Skeletal muscle satellite cell (primary cell): ENCODE measurements around the gene INHBC. TPM values are rescaled to one million over a fixed set of nuclear protein-coding genes. Genes with fewer than 3 reads are reported as not detected.
"Not testable (repeated sequence)": the region's sequence is repeated elsewhere in the genome, so short reads cannot be mapped to it uniquely, and the experiment has no call there.

Source experiments
- H3K27me3 ChIP-seq: 2 replicates; pipeline ENCODE4 v1.7.0; 2013; ENCODE audit warnings: low read length; ENCODE audit not compliant: control insufficient read depth, insufficient read depth
- H3K36me3 ChIP-seq: 2 replicates; pipeline ENCODE4 v1.7.0; 2013; ENCODE audit warnings: mild to moderate bottlenecking, control low read depth, low read length; ENCODE audit not compliant: insufficient read depth
- H3K4me1 ChIP-seq: 2 replicates; pipeline ENCODE4 v1.7.0; 2013; ENCODE audit warnings: low read length; ENCODE audit not compliant: control insufficient read depth, insufficient read depth
- H3K4me2 ChIP-seq: 2 replicates; pipeline ENCODE4 v1.7.0; 2013; ENCODE audit warnings: mild to moderate bottlenecking, low read length
- H3K4me3 ChIP-seq: 2 replicates; pipeline ENCODE4 v1.7.0; 2013; ENCODE audit warnings: low read length
- H3K9ac ChIP-seq: 2 replicates; pipeline ENCODE4 v1.7.0; 2013; ENCODE audit warnings: mild to moderate bottlenecking, low read depth, low read length, moderate library complexity
- H3K9me3 ChIP-seq: replicated peaks from 2 replicates; pipeline ENCODE4 v1.7.0; 2013; ENCODE audit warnings: mild to moderate bottlenecking, control low read depth, low read length
- small RNA-seq: library from RNA; depleted of rRNA; stranded (forward); fragments of <200 nt; gene quantifications from one replicate; pipeline ENCODE3, GENCODE V24; 2012

Gene INHBC

GRCh38 chr12:57495051-57495701 lies 60.6 kb downstream of the INHBC start:
- not testable (repeated sequence) for H3K27me3 ChIP-seq, H3K9me3 ChIP-seq, H3K4me1 ChIP-seq, H3K9ac ChIP-seq, H3K4me2 ChIP-seq, H3K4me3 ChIP-seq
- peaks cover 51% of the 10 kb centered on the region for H3K36me3 ChIP-seq

- H3K4me2 ChIP-seq = no peak overlapping the region
- no peaks in the 10 kb centered on the region for H3K4me1 ChIP-seq
- no peak overlapping the region for H3K4me3 ChIP-seq
- H3K9ac ChIP-seq = no peak overlapping the region
- no peaks in the 10 kb centered on the region for H3K27me3 ChIP-seq
- H3K36me3 ChIP-seq = peaks cover 51% of the 10 kb centered on the region
- no peaks in the 10 kb centered on the region for H3K9me3 ChIP-seq
Observed at GRCh38 chr12:57496822-57497221, 62.2 kb downstream of the INHBC start.

DNA sequence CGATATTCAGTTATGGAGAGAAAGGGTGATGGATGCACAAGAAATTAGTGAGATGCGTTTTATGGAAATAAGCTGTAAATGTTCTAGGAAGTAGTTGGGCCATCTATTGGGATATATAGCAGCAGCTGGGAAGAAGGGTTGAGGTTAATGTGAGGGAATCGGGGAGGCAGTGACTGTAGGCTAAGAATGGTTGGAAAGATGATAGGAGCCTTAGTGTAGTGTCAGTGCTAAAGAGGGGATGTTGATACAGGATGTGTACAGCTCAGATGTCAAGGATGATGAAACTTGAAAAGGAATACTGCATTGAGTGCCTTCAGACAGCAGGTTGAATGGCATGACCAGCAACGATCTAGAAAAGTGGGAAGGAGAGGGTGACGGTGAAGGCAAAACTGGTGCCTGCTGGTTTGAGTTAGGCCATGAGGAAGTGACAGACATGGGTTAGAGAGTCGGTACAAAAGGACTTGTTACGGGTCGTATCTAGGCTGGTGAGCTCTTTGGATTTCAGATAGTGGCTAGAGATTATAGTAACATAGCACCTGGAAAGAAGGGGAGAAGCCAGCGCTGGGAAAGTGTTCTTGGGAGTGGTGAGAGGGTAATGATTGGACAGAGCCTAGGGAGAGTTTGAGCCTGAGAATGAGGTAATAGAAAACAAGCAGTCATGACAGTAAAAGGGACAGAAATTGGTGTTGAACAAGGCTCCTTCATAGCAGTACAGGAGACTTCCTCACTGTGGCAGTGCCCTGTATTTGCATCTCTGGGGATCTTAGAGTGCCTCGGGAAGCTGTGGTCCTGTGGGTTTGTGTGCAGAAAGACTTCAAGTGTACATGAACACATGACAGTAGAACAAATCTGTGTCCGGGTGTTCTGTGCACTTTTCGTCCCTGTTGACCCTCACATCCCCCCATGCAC lies 62.9 kb downstream of the INHBC start:
- H3K36me3 ChIP-seq = peaks cover 53% of the 10 kb centered on the region
- H3K4me1 ChIP-seq = no peaks in the 10 kb centered on the region
- H3K9ac ChIP-seq = no peak overlapping the region
- no peaks in the 10 kb centered on the region for H3K9me3 ChIP-seq
- H3K4me2 ChIP-seq = no peak overlapping the region
- no peak overlapping the region for H3K4me3 ChIP-seq
- H3K27me3 ChIP-seq = no peaks in the 10 kb centered on the region

GRCh38 chr12:57498132-57498502 lies 63.5 kb downstream of the INHBC start:
- H3K4me1 ChIP-seq = no peaks in the 10 kb centered on the region
- no peaks in the 10 kb centered on the region for H3K27me3 ChIP-seq
- no peak overlapping the region for H3K4me3 ChIP-seq
- H3K9me3 ChIP-seq = no peaks in the 10 kb centered on the region
- no peak overlapping the region for H3K4me2 ChIP-seq
- peaks cover 47% of the 10 kb centered on the region for H3K36me3 ChIP-seq
- no peak overlapping the region for H3K9ac ChIP-seq

GRCh38 chr12:57498571-57498970 lies 64.0 kb downstream of the INHBC start:
- Histone ChIP-seq H3K27me3 (no peaks in the 10 kb centered on the region), H3K36me3 (peaks cover 47% of the 10 kb centered on the region), H3K4me1 (no peaks in the 10 kb centered on the region), H3K9ac (no peak overlapping the region), H3K4me2 (no peak overlapping the region), H3K9me3 (no peaks in the 10 kb centered on the region), H3K4me3 (no peak overlapping the region)

DNA sequence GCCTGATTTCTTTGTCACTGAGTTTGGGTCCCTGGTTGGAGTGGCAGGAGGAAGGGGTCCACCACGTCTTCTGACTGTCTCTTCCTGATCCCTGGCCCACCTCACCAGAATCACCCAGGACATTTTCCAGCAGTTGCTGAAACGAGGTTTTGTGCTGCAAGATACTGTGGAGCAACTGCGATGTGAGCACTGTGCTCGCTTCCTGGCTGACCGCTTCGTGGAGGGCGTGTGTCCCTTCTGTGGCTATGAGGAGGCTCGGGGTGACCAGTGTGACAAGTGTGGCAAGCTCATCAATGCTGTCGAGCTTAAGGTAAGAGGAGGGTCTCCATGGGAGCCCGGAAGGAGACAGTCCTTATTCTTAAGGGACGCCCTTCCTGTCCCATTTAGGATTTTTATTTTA lies 65.6 kb downstream of the INHBC start:
- Histone ChIP-seq H3K4me1 (no peaks in the 10 kb centered on the region), H3K4me2 (no peak overlapping the region), H3K9ac (no peak overlapping the region), H3K36me3 (peaks cover 53% of the 10 kb centered on the region), H3K27me3 (no peaks in the 10 kb centered on the region), H3K4me3 (no peak overlapping the region), H3K9me3 (no peaks in the 10 kb centered on the region)

Small RNA genes lying within 50 kb of the gene (small RNA-seq; reads per million reads assigned to genes)
- gene RNU6-879P = not detected
